Breast epithelium (tissue), 3 donors: ENCODE measurements around the gene ZFYVE9.

Experiments
- POLR2A ChIP-seq: fragments of 450-650 bp; IDR thresholded peaks from one replicate; pipeline ENCODE4 v1.6.1; 2016; ENCODE audit warnings: antibody characterized with exemption, mild to moderate bottlenecking, moderate library complexity
- TF ChIP-seq, protein P1 (sequence below), 3 donors: fragments of 450-650 bp; IDR thresholded peaks; one replicate each; pipeline ENCODE4 v1.5.1; 2016 to 2017; ENCODE audit warnings: antibody characterized with exemption in 3 of 3, mild to moderate bottlenecking in 3 of 3, moderate library complexity in 3 of 3

DNA sequence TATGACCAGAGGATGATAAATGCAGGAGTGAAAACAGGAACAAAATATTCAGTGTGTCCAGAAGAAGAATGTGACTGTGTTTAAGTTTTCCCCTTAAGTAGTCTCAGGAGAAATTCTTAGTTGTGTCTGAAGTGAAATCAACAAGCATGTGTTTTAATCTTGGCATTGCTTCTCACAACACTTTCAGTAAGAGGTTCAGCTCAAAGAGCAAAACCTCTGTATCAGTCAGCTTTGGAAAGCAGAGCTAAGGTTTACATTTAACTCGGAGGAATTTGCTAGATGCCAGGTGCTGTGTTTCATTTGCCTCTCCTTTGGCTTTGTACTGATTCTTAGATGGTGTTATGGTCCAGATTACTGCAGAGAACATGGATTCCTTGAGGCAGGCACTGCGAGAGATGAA is 195.6 kb downstream of the ZFYVE9 start:
- TF ChIP-seq, protein P1, sequence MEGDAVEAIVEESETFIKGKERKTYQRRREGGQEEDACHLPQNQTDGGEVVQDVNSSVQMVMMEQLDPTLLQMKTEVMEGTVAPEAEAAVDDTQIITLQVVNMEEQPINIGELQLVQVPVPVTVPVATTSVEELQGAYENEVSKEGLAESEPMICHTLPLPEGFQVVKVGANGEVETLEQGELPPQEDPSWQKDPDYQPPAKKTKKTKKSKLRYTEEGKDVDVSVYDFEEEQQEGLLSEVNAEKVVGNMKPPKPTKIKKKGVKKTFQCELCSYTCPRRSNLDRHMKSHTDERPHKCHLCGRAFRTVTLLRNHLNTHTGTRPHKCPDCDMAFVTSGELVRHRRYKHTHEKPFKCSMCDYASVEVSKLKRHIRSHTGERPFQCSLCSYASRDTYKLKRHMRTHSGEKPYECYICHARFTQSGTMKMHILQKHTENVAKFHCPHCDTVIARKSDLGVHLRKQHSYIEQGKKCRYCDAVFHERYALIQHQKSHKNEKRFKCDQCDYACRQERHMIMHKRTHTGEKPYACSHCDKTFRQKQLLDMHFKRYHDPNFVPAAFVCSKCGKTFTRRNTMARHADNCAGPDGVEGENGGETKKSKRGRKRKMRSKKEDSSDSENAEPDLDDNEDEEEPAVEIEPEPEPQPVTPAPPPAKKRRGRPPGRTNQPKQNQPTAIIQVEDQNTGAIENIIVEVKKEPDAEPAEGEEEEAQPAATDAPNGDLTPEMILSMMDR (IDR thresholded peaks at IDR 0.05) = no peak
- TF ChIP-seq POLR2A = no peak
